Adrenal gland (tissue), 12 donors: ENCODE results near the gene MAP3K6. TPM values are rescaled to one million over a fixed set of nuclear protein-coding genes. Genes with fewer than 3 reads are reported as not detected.

Experiments
- DNase-seq, 7 donors: peaks; one replicate each; pipeline ENCODE4 v3.0.0-alpha.2; 2019 to 2020
- H3K27ac ChIP-seq, 5 donors: fragments of 200-600 bp; sonication (generic) in 4 of 5; 1 replicate in 3 of 5; 2 replicates in 2 of 5; pipeline versions ENCODE4 v1.5.1 to v1.8.0; 2016 to 2020; ENCODE audit warnings: mild to moderate bottlenecking in 1 of 5
- H3K27me3 ChIP-seq: fragments of 200-600 bp; 2 replicates; pipeline ENCODE4 v1.8.0; 2021
- H3K36me3 ChIP-seq, 2 donors: fragments of 200-600 bp; replicated peaks in 1 of 2; 1 replicate in 1 of 2; 2 replicates in 1 of 2; pipeline versions ENCODE4 v1.5.1 to v1.8.0; 2018 to 2022
- H3K4me1 ChIP-seq, 2 donors: fragments of 200-600 bp; replicated peaks in 1 of 2; 1 replicate in 1 of 2; 2 replicates in 1 of 2; pipeline versions ENCODE4 v1.5.1 to v1.8.0; 2018 to 2021
- H3K4me3 ChIP-seq, 4 donors: fragments of 200-600 bp; sonication (generic) in 3 of 4; one replicate each; pipeline ENCODE4 v1.5.1; 2016 to 2018
- H3K9me3 ChIP-seq, 3 donors: fragments of 200-600 bp; sonication (generic) in 1 of 3; replicated peaks in 1 of 3; 1 replicate in 2 of 3; 2 replicates in 1 of 3; pipeline versions ENCODE4 v1.5.1 to v1.8.0; 2016 to 2021
- CTCF ChIP-seq, 6 experiments: fragments of 450-650 bp in 4 of 6; fragments of 200-600 bp in 2 of 6; sonication (generic) in 1 of 6; IDR thresholded peaks; 1 replicate in 5 of 6; 2 replicates in 1 of 6; pipeline versions ENCODE4 v1.5.1 to v1.8.0; 2016 to 2021; ENCODE audit warnings: antibody characterized with exemption in 6 of 6, mild to moderate bottlenecking in 2 of 6, moderate library complexity in 1 of 6
- POLR2A ChIP-seq, 2 donors: fragments of 450-650 bp; IDR thresholded peaks; one replicate each; pipeline ENCODE4 v1.6.1; 2017; ENCODE audit warnings: antibody characterized with exemption in 2 of 2, mild to moderate bottlenecking in 2 of 2, moderate library complexity in 1 of 2
- WGBS, 4 donors: extraction: QIAGEN DNeasy Blood & Tissue Kit in 2 of 4; methylation state at CpG; one replicate each; pipeline versions ENCODE4 v1.1.5 to v1.1.7; 2013 to 2017; 5-methylcytosine and 5-hydroxymethylcytosine counted together
- intact Hi-C, 2 donors: fragments of 100-400 bp; cut with DNase I; formaldehyde crosslinking; loops; one replicate each; pipeline versions ENCODE4 v1.14.1 to v1.15.0; 2022 to 2023
- polyA plus RNA-seq, 3 donors: library from polyadenylated mRNA; stranded (reverse); fragments of 200-250 nt in 2 of 3; fragments of 350-450 nt in 1 of 3; fragmentation: Illumina TruSeq in 1 of 3; extraction: RNeasy Lipid Tissue Mini Kit (QIAGEN cat#74804) in 1 of 3; gene quantifications; one replicate each; pipeline ENCODE4 v1.2.3, GENCODE V29; 2013 to 2014
- total RNA-seq, 9 donors: library from RNA; depleted of rRNA in 4 of 9; stranded (reverse); fragments of >200 nt in 4 of 9; fragments of 120-200 nt in 1 of 9; fragmentation: NEBNext Ultra II Directional in 1 of 9; extraction: Animal tissue kit (Norgen Biotek cat#: 25700) in 1 of 9; gene quantifications; one replicate each; pipeline versions ENCODE4 v1.1.0 to v1.2.4, GENCODE V29; 2013 to 2023
- donor health status: healthy with polysubstance abuse.
- donor health status: Bipolar disorder and iron deficiency.
- donor health status: DM: yes; HTN: yes; CAD: no.
- donor health status: DM: no; HTN: no; CAD: no.
- donor health status: DM: no; HTN: no; CAD: no.
- donor health status: DM: yes; HTN: yes; CAD: no.

The MAP3K6 gene
- total and polyA plus RNA-seq, 12 donors, result 6.5 to 136 (median 26.6) TPM

- no peak overlapping the region for H3K4me3 ChIP-seq
- 42 to 53% (median 48%) methylated on average over 4 to 12 of the region's 12 CpGs for WGBS, 4 donors
- H3K36me3 ChIP-seq, result no peaks in the 10 kb centered on the region
- H3K4me1 ChIP-seq, result peaks cover 10% of the 10 kb centered on the region in 2 donors
- DNase-seq, result peak in 2 of 7 donors; percentile 30 to 57
- H3K9me3 ChIP-seq, result no peaks in the 10 kb centered on the region
- intact Hi-C loops, result no loop called here
- no peak for TF ChIP-seq POLR2A (IDR thresholded peaks at IDR 0.05)
- TF ChIP-seq CTCF (IDR thresholded peaks at IDR 0.05), result no peak
- no peaks in the 10 kb centered on the region for H3K27me3 ChIP-seq
- H3K27ac ChIP-seq, result peak overlapping the region in 2 of 5 donors; percentile 5 to 27
Measured at GRCh38 chr1:27380766-27381733, 14.3 kb upstream of the MAP3K6 start.

GRCh38 chr1:27380224-27380623 lies 13.5 kb upstream of the MAP3K6 start:
- 88 to 97% (median 94%) methylated on average over 3 to 4 of the region's 4 CpGs; no CpG with 5 or more reads in 1 of the 4 donors for WGBS, 4 donors
- no peak for TF ChIP-seq CTCF (IDR thresholded peaks at IDR 0.05)
- no peak for TF ChIP-seq POLR2A (IDR thresholded peaks at IDR 0.05)
- no peaks in the 10 kb centered on the region for H3K9me3 ChIP-seq
- H3K27ac ChIP-seq, result no peak overlapping the region
- intact Hi-C loops, result no loop called here
- peaks cover 10% of the 10 kb centered on the region in 2 donors for H3K4me1 ChIP-seq
- no peak overlapping the region for H3K4me3 ChIP-seq
- H3K27me3 ChIP-seq, result no peaks in the 10 kb centered on the region
- no peak for DNase-seq
- H3K36me3 ChIP-seq, result no peaks in the 10 kb centered on the region

GRCh38 chr1:27379564-27380122 lies 12.9 kb upstream of the MAP3K6 start:
- intact Hi-C loops, result no loop called here
- no peaks in the 10 kb centered on the region for H3K9me3 ChIP-seq
- H3K4me3 ChIP-seq, result no peak overlapping the region
- H3K36me3 ChIP-seq, result no peaks in the 10 kb centered on the region
- no peak for TF ChIP-seq POLR2A (IDR thresholded peaks at IDR 0.05)
- TF ChIP-seq CTCF (IDR thresholded peaks at IDR 0.05), result no peak
- H3K27me3 ChIP-seq, result no peaks in the 10 kb centered on the region
- H3K4me1 ChIP-seq, result peaks cover 10% of the 10 kb centered on the region in 2 donors
- DNase-seq, result no peak
- no peak overlapping the region for H3K27ac ChIP-seq
- 75 to 92% (median 87%) methylated on average over 7 to 11 of the region's 11 CpGs for WGBS, 4 donors

- H3K27ac ChIP-seq, result no peak overlapping the region
- no peaks in the 10 kb centered on the region for H3K9me3 ChIP-seq
- intact Hi-C loops, result no loop called here
- no peaks in the 10 kb centered on the region for H3K27me3 ChIP-seq
- no peak for DNase-seq
- 86 to 90% (median 88%) methylated on average over 12 of the region's 12 CpGs for WGBS, 4 donors
- no peaks in the 10 kb centered on the region for H3K36me3 ChIP-seq
- H3K4me3 ChIP-seq, result no peak overlapping the region
- peaks cover 10% of the 10 kb centered on the region in 2 donors for H3K4me1 ChIP-seq
- TF ChIP-seq POLR2A (IDR thresholded peaks at IDR 0.05), result no peak
- no peak for TF ChIP-seq CTCF (IDR thresholded peaks at IDR 0.05)
Measured at GRCh38 chr1:27377760-27378495, 11.2 kb upstream of the MAP3K6 start.
